ENCODE measurements around the gene SAMM50. TPM values are rescaled to one million over a fixed set of nuclear protein-coding genes. Genes with fewer than 3 reads are reported as not detected.

SAMM50 gene
- total and polyA plus RNA-seq, 2 donors (not counting 3 experiments of a cell fraction or from before 2014, with no cell fraction given), result 42.9 to 56.2 TPM

DNA sequence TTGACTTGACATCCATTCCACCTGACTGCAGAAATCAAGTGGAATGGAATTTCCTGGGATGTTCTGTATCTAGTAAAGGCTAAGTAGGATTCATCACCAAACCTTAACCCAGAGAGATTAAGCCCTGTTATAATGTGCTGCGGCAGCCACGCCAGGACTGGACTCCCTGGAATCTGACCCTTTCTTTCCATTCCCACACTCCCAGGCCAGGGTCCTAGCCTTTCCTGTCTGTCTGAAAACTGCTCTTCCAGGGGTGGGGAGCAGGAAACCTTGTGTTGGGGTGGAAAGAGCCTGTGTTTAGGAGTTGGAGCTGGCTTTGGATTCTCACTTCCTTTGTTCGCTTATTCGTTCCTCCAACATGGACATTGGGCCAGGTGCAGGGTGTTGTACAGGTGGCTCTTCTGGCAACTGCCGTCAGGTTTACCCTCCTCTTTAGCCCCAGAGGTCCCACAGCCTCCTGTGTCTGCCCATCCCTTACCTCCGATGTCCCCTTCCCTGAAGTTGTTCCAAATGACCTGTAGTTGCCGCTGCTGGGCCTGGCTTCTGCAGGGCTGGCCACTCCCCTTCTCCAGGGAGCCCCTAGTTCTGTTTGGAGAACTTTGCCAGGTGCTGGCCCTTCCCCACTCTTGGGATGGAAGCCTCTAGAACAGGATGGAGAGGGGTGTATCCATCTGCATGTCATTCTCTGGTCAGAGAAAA is 48.3 kb downstream of the SAMM50 start:
- Histone ChIP-seq H3K4me2 (ENCODE audit: insufficient read depth, low read length) (no peak overlapping the region), H3K27me3 (ENCODE audit: control insufficient read depth in 2 of 2, insufficient read depth in 2 of 2, low read length in 2 of 2) (no peaks in the 10 kb centered on the region), H3K9ac (replicated peaks; ENCODE audit: extremely low read depth, insufficient read depth, low read length) (no peak overlapping the region), H4K20me1 (replicated peaks; ENCODE audit: control insufficient read depth, extremely low read depth, insufficient read depth, low read length) (no peaks in the 10 kb centered on the region), H2AFZ (ENCODE audit: low read depth, low read length) (no peak overlapping the region), H3K36me3 (ENCODE audit: control insufficient read depth in 2 of 2, extremely low read depth in 1 of 2, insufficient read depth in 2 of 2, low read length in 2 of 2) (peaks cover 0 to 4% of the 10 kb centered on the region in 2 experiments), H3K4me3 (replicated peaks in 1 of 3; ENCODE audit: insufficient read depth in 1 of 3, low read depth in 1 of 3, low read length in 3 of 3) (no peak overlapping the region), H3K4me1 (ENCODE audit: control insufficient read depth, extremely low read depth, insufficient read depth, low read length) (peaks cover 14% of the 10 kb centered on the region), H3K9me1 (replicated peaks; ENCODE audit: control insufficient read depth, extremely low read depth, insufficient read depth, low read length) (no peaks in the 10 kb centered on the region), H3K9me3 (replicated peaks; ENCODE audit: control insufficient read depth, insufficient read depth, low read length) (no peaks in the 10 kb centered on the region), H3K27ac (ENCODE audit: insufficient read depth, low read depth, low read length) (no peak overlapping the region), H3K79me2 (ENCODE audit: control insufficient read depth, insufficient read depth, low read length) (no peaks in the 10 kb centered on the region)
- TF ChIP-seq POLR2A (IDR thresholded peaks at IDR 0.05; ENCODE audit: low read depth, low read length), result no peak
- TF ChIP-seq, protein P1, sequence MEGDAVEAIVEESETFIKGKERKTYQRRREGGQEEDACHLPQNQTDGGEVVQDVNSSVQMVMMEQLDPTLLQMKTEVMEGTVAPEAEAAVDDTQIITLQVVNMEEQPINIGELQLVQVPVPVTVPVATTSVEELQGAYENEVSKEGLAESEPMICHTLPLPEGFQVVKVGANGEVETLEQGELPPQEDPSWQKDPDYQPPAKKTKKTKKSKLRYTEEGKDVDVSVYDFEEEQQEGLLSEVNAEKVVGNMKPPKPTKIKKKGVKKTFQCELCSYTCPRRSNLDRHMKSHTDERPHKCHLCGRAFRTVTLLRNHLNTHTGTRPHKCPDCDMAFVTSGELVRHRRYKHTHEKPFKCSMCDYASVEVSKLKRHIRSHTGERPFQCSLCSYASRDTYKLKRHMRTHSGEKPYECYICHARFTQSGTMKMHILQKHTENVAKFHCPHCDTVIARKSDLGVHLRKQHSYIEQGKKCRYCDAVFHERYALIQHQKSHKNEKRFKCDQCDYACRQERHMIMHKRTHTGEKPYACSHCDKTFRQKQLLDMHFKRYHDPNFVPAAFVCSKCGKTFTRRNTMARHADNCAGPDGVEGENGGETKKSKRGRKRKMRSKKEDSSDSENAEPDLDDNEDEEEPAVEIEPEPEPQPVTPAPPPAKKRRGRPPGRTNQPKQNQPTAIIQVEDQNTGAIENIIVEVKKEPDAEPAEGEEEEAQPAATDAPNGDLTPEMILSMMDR (IDR thresholded peaks at IDR 0.05; ENCODE audit: extremely low read depth in 1 of 2, insufficient read depth in 1 of 2, low read depth in 1 of 2, low read length in 2 of 2), result peak; percentile 37 to 64
- ChIA-PET CTCF (interaction anchor here (1.1 to 5.3 kb wide), 16 partner anchors 9 to 623 kb away, joined by 3 to 111 read pairs (median 6); partner anchors contain the start of gene PARVB), POLR2A (no interaction called here)
- intact Hi-C loops (cut with micrococcal nuclease), result loop anchor here (1.0 to 2.0 kb wide), 2 partner anchors 17 to 82 kb away; no protein-coding TSS in a partner anchor
- dilution Hi-C loops (cut with MboI; ENCODE audit: extremely low pct_ligation_motif_present, low sequenced_read_pairs), result no loop called here
- FAIRE-seq (peak; percentile 90), DNase-seq (ENCODE audit: low read depth, low spot score) (peak; percentile 60)
- no TSS peak for BruUV-seq (replicated peaks)

DNA sequence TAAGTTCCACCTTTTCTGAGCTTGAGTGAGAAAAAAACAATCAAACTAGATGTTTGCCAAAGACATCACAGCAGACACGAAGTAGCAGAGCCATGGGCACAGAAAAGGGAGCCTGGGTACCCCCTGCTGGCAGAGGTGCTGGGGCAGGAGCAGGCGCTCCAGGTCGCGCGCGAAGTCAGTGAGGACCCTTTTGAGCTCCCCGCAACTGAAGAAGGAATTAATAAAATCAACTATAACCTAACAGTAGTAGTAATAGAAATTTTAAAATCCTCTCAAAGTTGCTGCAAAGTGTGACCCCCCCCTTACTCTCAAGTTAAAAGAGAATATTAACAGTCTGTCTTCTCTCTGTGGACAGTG is 48.8 kb downstream of the SAMM50 start:
- no TSS peak for BruUV-seq (replicated peaks)
- Histone ChIP-seq H3K9me3 (replicated peaks; ENCODE audit: control insufficient read depth, insufficient read depth, low read length) (no peaks in the 10 kb centered on the region), H3K4me1 (ENCODE audit: control insufficient read depth, extremely low read depth, insufficient read depth, low read length) (peaks cover 14% of the 10 kb centered on the region), H4K20me1 (replicated peaks; ENCODE audit: control insufficient read depth, extremely low read depth, insufficient read depth, low read length) (no peaks in the 10 kb centered on the region), H3K36me3 (ENCODE audit: control insufficient read depth in 2 of 2, extremely low read depth in 1 of 2, insufficient read depth in 2 of 2, low read length in 2 of 2) (peaks cover 0 to 1% of the 10 kb centered on the region in 2 experiments), H3K4me2 (ENCODE audit: insufficient read depth, low read length) (no peak overlapping the region), H3K27ac (ENCODE audit: insufficient read depth, low read depth, low read length) (no peak overlapping the region), H3K9me1 (replicated peaks; ENCODE audit: control insufficient read depth, extremely low read depth, insufficient read depth, low read length) (no peaks in the 10 kb centered on the region), H2AFZ (ENCODE audit: low read depth, low read length) (no peak overlapping the region), H3K4me3 (replicated peaks in 1 of 3; ENCODE audit: insufficient read depth in 1 of 3, low read depth in 1 of 3, low read length in 3 of 3) (no peak overlapping the region), H3K9ac (replicated peaks; ENCODE audit: extremely low read depth, insufficient read depth, low read length) (no peak overlapping the region), H3K27me3 (ENCODE audit: control insufficient read depth in 2 of 2, insufficient read depth in 2 of 2, low read length in 2 of 2) (no peaks in the 10 kb centered on the region), H3K79me2 (ENCODE audit: control insufficient read depth, insufficient read depth, low read length) (no peaks in the 10 kb centered on the region)
- CTCF ChIA-PET, result interaction anchor here (1.3 to 5.3 kb wide), 11 partner anchors 9 to 623 kb away, joined by 3 to 111 read pairs (median 7); partner anchors contain the start of gene PARVB
- POLR2A ChIA-PET, result no interaction called here
- dilution Hi-C loops (cut with MboI; ENCODE audit: extremely low pct_ligation_motif_present, low sequenced_read_pairs), result no loop called here
- DNase-seq (ENCODE audit: low read depth, low spot score) (no peak), FAIRE-seq (no peak)
- TF ChIP-seq, protein P1 (IDR thresholded peaks at IDR 0.05; ENCODE audit: extremely low read depth in 1 of 2, insufficient read depth in 1 of 2, low read depth in 1 of 2, low read length in 2 of 2), result no peak
- TF ChIP-seq FOS (IDR thresholded peaks at IDR 0.05; ENCODE audit: borderline replicate concordance, insufficient read depth, low read length) (no peak), MYC (IDR thresholded peaks at IDR 0.05; ENCODE audit: low read depth, low read length) (no peak), EZH2 (IDR thresholded peaks at IDR 0.05; ENCODE audit: borderline replicate concordance, low read depth, low read length, severe bottlenecking) (no peak), GATA2 (IDR thresholded peaks at IDR 0.05; ENCODE audit: insufficient read depth, insufficient read length, low read depth, low read length) (no peak), POLR2AphosphoS5 (IDR thresholded peaks at IDR 0.05; ENCODE audit: insufficient read depth, low read depth, low read length) (no peak), POLR2A (IDR thresholded peaks at IDR 0.05; ENCODE audit: low read depth, low read length) (no peak), JUN (IDR thresholded peaks at IDR 0.05; ENCODE audit: borderline replicate concordance, insufficient read depth, insufficient read length, low read depth) (no peak)
- TF ChIP-seq, protein P2, sequence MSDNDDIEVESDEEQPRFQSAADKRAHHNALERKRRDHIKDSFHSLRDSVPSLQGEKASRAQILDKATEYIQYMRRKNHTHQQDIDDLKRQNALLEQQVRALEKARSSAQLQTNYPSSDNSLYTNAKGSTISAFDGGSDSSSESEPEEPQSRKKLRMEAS (IDR thresholded peaks at IDR 0.05; ENCODE audit: insufficient read depth, insufficient read length), result no peak
- intact Hi-C loops (cut with micrococcal nuclease), result no loop called here

Measured in endothelial cell of umbilical vein (primary cell).